ENCODE data around the gene DENND2A.

GRCh38 chr7:140540136-140540777, 100.4 kb downstream of the DENND2A start:
- TF ChIP-seq CTCF (IDR thresholded peaks at IDR 0.05): no peak
- no peak for TF ChIP-seq POLR2A (IDR thresholded peaks at IDR 0.05)

Data from gastroesophageal sphincter (tissue), 3 donors.